Neural progenitor cell (in vitro differentiated cells): ENCODE results near the gene PRKCI. TPM values are rescaled to one million over a fixed set of nuclear protein-coding genes. Genes with fewer than 3 reads are reported as not detected.

ENCODE experiments used
- DNase-seq: peaks from one replicate; pipeline ENCODE4 v3.0.0-alpha.2; 2016; ENCODE audit warnings: low spot score
- H2AFZ ChIP-seq: fragments of 200-600 bp; sonication (generic); replicated peaks from 2 replicates; pipeline ENCODE4 v1.6.1; 2016; ENCODE audit warnings: antibody characterized with exemption
- H3F3A ChIP-seq: fragments of 200-600 bp; sonication (generic); 2 replicates; pipeline ENCODE4 v1.6.1; 2016; ENCODE audit warnings: antibody characterized with exemption, low read depth
- H3K27ac ChIP-seq: fragments of 200-600 bp; sonication (generic); 2 replicates; pipeline ENCODE4 v1.5.1; 2016; ENCODE audit warnings: mild to moderate bottlenecking
- H3K27me3 ChIP-seq: fragments of 200-600 bp; sonication (generic); 2 replicates; pipeline ENCODE4 v1.6.1; 2016; ENCODE audit warnings: mild to moderate bottlenecking, moderate library complexity
- H3K36me3 ChIP-seq: fragments of 200-600 bp; sonication (generic); 2 replicates; pipeline ENCODE4 v1.5.1; 2016
- H3K4me1 ChIP-seq: fragments of 200-600 bp; sonication (generic); 2 replicates; pipeline ENCODE4 v1.6.1; 2016; ENCODE audit warnings: mixed run types
- H3K4me2 ChIP-seq: fragments of 200-600 bp; sonication (generic); 2 replicates; pipeline ENCODE4 v1.6.1; 2016
- H3K4me3 ChIP-seq: fragments of 200-600 bp; sonication (generic); 2 replicates; pipeline ENCODE4 v1.5.1; 2016
- H3K79me2 ChIP-seq: fragments of 200-600 bp; sonication (generic); 2 replicates; pipeline ENCODE4 v1.6.1; 2016; ENCODE audit warnings: low read depth
- H3K9ac ChIP-seq: fragments of 200-600 bp; sonication (generic); 2 replicates; pipeline ENCODE4 v1.6.1; 2016
- H3K9me3 ChIP-seq: fragments of 200-600 bp; sonication (generic); 2 replicates; pipeline ENCODE4 v1.5.1; 2016; ENCODE audit warnings: low read depth
- H4K20me1 ChIP-seq: fragments of 200-600 bp; sonication (generic); 2 replicates; pipeline ENCODE4 v1.6.1; 2016; ENCODE audit warnings: low read depth
- H3K27ac Mint-ChIP-seq: 3 replicates; pipeline ENCODE4 v1.8.0; 2021; ENCODE audit warnings: mixed read lengths
- H3K27me3 Mint-ChIP-seq: 2 replicates; pipeline ENCODE4 v1.8.0; 2022; ENCODE audit warnings: low read depth, mild to moderate bottlenecking, inconsistent platforms, moderate library complexity, mixed read lengths; ENCODE audit not compliant: insufficient read depth
- H3K36me3 Mint-ChIP-seq: 3 replicates; pipeline ENCODE4 v1.8.0; 2021; ENCODE audit warnings: mixed read lengths
- H3K4me1 Mint-ChIP-seq: 3 replicates; pipeline ENCODE4 v1.8.0; 2021; ENCODE audit warnings: mixed read lengths
- H3K4me3 Mint-ChIP-seq: 3 replicates; pipeline ENCODE4 v1.8.0; 2021; ENCODE audit warnings: mild to moderate bottlenecking, moderate library complexity, mixed read lengths
- H3K9me3 Mint-ChIP-seq: 3 replicates; pipeline ENCODE4 v1.8.0; 2020; ENCODE audit warnings: mixed read lengths
- CTCF ChIP-seq: fragments of 200-600 bp; sonication (generic); IDR thresholded peaks from 2 replicates; pipeline ENCODE4 v1.5.1; 2017; ENCODE audit warnings: antibody characterized with exemption, mild to moderate bottlenecking
- EZH2 ChIP-seq: fragments of 200-600 bp; sonication (generic); IDR thresholded peaks from 2 replicates; pipeline ENCODE4 v1.6.1; 2017; ENCODE audit warnings: antibody characterized with exemption, mild to moderate bottlenecking, moderate library complexity
- EZH2phosphoT487 ChIP-seq: fragments of 200-600 bp; sonication (generic); IDR thresholded peaks from 2 replicates; pipeline ENCODE4 v1.6.1; 2017; ENCODE audit warnings: antibody characterized with exemption
- total RNA-seq: library from RNA; depleted of rRNA; stranded (reverse); fragments of >200 nt; gene quantifications from 2 replicates; pipeline ENCODE4 v1.2.3, GENCODE V29; 2015; ENCODE audit warnings: low replicate concordance

Gene PRKCI
- total RNA-seq: 67.4 and 87.8 TPM in 2 replicates

GRCh38 chr3:170221924-170222646, at the start of gene PRKCI:
TSS of gene PRKCI (plus strand) at chr3:170222424. CDS start at chr3:170222670, 246 bp downstream.
- Histone ChIP-seq H3K36me3 (no peaks in the 10 kb centered on the region), H3K9me3 (no peaks in the 10 kb centered on the region), H3F3A (no peaks in the 10 kb centered on the region), H2AFZ (peak within 1 kb of the TSS; percentile 98), H3K4me3 (peak within 1 kb of the TSS; percentile 76), H3K4me1 (peaks cover 15% of the 10 kb centered on the region), H3K9ac (peak within 1 kb of the TSS; percentile 99), H3K79me2 (peaks cover 44% of the 10 kb centered on the region), H3K27ac (peak within 1 kb of the TSS; percentile 99), H3K4me2 (peak within 1 kb of the TSS; percentile 88), H3K27me3 (no peaks in the 10 kb centered on the region), H4K20me1 (peaks cover 16% of the 10 kb centered on the region)
- Mint-ChIP-seq H3K4me1 (peaks cover 25% of the 10 kb centered on the region), H3K4me3 (peak within 1 kb of the TSS; percentile 96), H3K27ac (peak within 1 kb of the TSS; percentile 100), H3K27me3 (no peaks in the 10 kb centered on the region), H3K36me3 (no peaks in the 10 kb centered on the region), H3K9me3 (peaks cover 7% of the 10 kb centered on the region)
- peak; percentile 99 for DNase-seq
- TF ChIP-seq CTCF (no peak), EZH2 (no peak), EZH2phosphoT487 (no peak)

GRCh38 chr3:170178651-170179050, 43.6 kb upstream of the PRKCI start:
- peak overlapping the region; percentile 8 for H3K4me3 Mint-ChIP-seq
- H2AFZ ChIP-seq: no peak overlapping the region
- peaks cover 8% of the 10 kb centered on the region for H4K20me1 ChIP-seq
- no peak for DNase-seq
- H3K9me3 Mint-ChIP-seq: no peaks in the 10 kb centered on the region
- H3K79me2 ChIP-seq: peaks cover 64% of the 10 kb centered on the region
- no peaks in the 10 kb centered on the region for H3F3A ChIP-seq
- no peaks in the 10 kb centered on the region for H3K9me3 ChIP-seq
- H3K4me2 ChIP-seq: peak overlapping the region; percentile 87
- H3K27me3 ChIP-seq: no peaks in the 10 kb centered on the region
- peaks cover 22% of the 10 kb centered on the region for H3K4me1 Mint-ChIP-seq
- H3K36me3 Mint-ChIP-seq: peaks cover 24% of the 10 kb centered on the region
- H3K27ac Mint-ChIP-seq: peak overlapping the region; percentile 7
- peaks cover 6% of the 10 kb centered on the region for H3K27me3 Mint-ChIP-seq
- no peak overlapping the region for H3K4me3 ChIP-seq
- H3K9ac ChIP-seq: no peak overlapping the region
- TF ChIP-seq EZH2: no peak
- H3K4me1 ChIP-seq: peaks cover 24% of the 10 kb centered on the region
- H3K36me3 ChIP-seq: peaks cover 11% of the 10 kb centered on the region
- H3K27ac ChIP-seq: no peak overlapping the region

- H3K27me3 Mint-ChIP-seq: peaks cover 6% of the 10 kb centered on the region
- TF ChIP-seq EZH2phosphoT487 (no peak), EZH2 (no peak), CTCF (no peak)
- Histone ChIP-seq H3K4me2 (peak overlapping the region; percentile 87), H3K9me3 (no peaks in the 10 kb centered on the region), H4K20me1 (peaks cover 6% of the 10 kb centered on the region), H2AFZ (no peak overlapping the region), H3K27me3 (no peaks in the 10 kb centered on the region), H3K4me1 (peaks cover 24% of the 10 kb centered on the region), H3K79me2 (peaks cover 57% of the 10 kb centered on the region), H3F3A (no peaks in the 10 kb centered on the region), H3K36me3 (peaks cover 5% of the 10 kb centered on the region), H3K27ac (no peak overlapping the region), H3K9ac (no peak overlapping the region), H3K4me3 (peak overlapping the region; percentile 70)
- H3K27ac Mint-ChIP-seq: peak overlapping the region; percentile 3
- no peak for DNase-seq
- peaks cover 22% of the 10 kb centered on the region for H3K36me3 Mint-ChIP-seq
- peaks cover 22% of the 10 kb centered on the region for H3K4me1 Mint-ChIP-seq
- no peaks in the 10 kb centered on the region for H3K9me3 Mint-ChIP-seq
- peak overlapping the region; percentile 99 for H3K4me3 Mint-ChIP-seq
Observed at GRCh38 chr3:170179432-170179831, 42.8 kb upstream of the PRKCI start.
